IMR-90 (cell line): ENCODE data around the gene GRIN2A. TPM values are rescaled to one million over a fixed set of nuclear protein-coding genes. Genes with fewer than 3 reads are reported as not detected.

Source experiments
- ATAC-seq: fragments of 200-7000 bp; cut with Tn5 transposase; 2 replicates; pipeline ENCODE4 v1.9.1; 2020; ENCODE audit warnings: low read depth, mild to moderate bottlenecking, moderate library complexity
- BruUV-seq: library from RNA; stranded (reverse); fragments of 400-500 nt; replicated peaks from 2 replicates; lab custom pipeline; 2021; lab: Mats Ljungman, UMichigan
- CTCF ChIA-PET: fragments of 300-600 bp; formaldehyde crosslinking; extraction: SDS; loops from one replicate; lab custom pipeline; 2021; ENCODE audit warnings: antibody characterized with exemption; lab: Yijun Ruan, JAX
- POLR2A ChIA-PET: fragments of 300-600 bp; sonication (Branson Sonifier 250); formaldehyde crosslinking; loops from one replicate; lab custom pipeline; 2022; ENCODE audit warnings: antibody characterized with exemption; ENCODE audit not compliant: unreplicated experiment; lab: Charles Lee
- DNase-seq: peaks from one replicate; pipeline ENCODE4 v3.0.0; 2013
- H2AFZ ChIP-seq: replicated peaks from 2 replicates; pipeline ENCODE3; 2013; ENCODE audit warnings: low read length, mild to moderate bottlenecking; ENCODE audit not compliant: poor library complexity
- H2AK5ac ChIP-seq: 2 replicates; pipeline ENCODE4 v1.6.1; 2013; ENCODE audit warnings: low read depth, low read length, inconsistent platforms
- H2AK9ac ChIP-seq: replicated peaks from 2 replicates; pipeline ENCODE3; 2013; ENCODE audit warnings: mild to moderate bottlenecking, low read depth, low read length, moderate library complexity; ENCODE audit not compliant: poor library complexity
- H2BK120ac ChIP-seq: 2 replicates; pipeline ENCODE4 v1.6.1; 2013; ENCODE audit warnings: low read depth, low read length, inconsistent platforms
- H2BK15ac ChIP-seq: 3 replicates; pipeline ENCODE4 v1.6.1; 2013; ENCODE audit warnings: low read depth, low read length, inconsistent platforms
- H2BK20ac ChIP-seq: 2 replicates; pipeline ENCODE4 v1.6.1; 2013; ENCODE audit warnings: low read depth, mild to moderate bottlenecking, inconsistent platforms, low read length, moderate library complexity
- H2BK5ac ChIP-seq: 2 replicates; pipeline ENCODE4 v1.6.1; 2013; ENCODE audit warnings: mild to moderate bottlenecking, low read depth, low read length, inconsistent platforms; ENCODE audit not compliant: poor library complexity, severe bottlenecking
- H3K14ac ChIP-seq: replicated peaks from 2 replicates; pipeline ENCODE4 v1.6.1; 2013; ENCODE audit warnings: low read depth, low read length, inconsistent platforms
- H3K18ac ChIP-seq: 2 replicates; pipeline ENCODE4 v1.6.1; 2013; ENCODE audit warnings: low read depth, low read length, control low read depth
- H3K23ac ChIP-seq: 2 replicates; pipeline ENCODE4 v1.6.1; 2013; ENCODE audit warnings: low read depth, low read length, inconsistent platforms
- H3K27ac ChIP-seq: 2 replicates; pipeline ENCODE4 v1.5.1; 2013; ENCODE audit warnings: mild to moderate bottlenecking, control low read depth, low read length; ENCODE audit not compliant: insufficient read depth
- H3K27me3 ChIP-seq: 2 replicates; pipeline ENCODE4 v1.6.1; 2013; ENCODE audit warnings: low read length; ENCODE audit not compliant: control insufficient read depth, insufficient read depth
- H3K36me3 ChIP-seq: 2 replicates; pipeline ENCODE4 v1.6.1; 2013; ENCODE audit warnings: low read length, mixed read lengths; ENCODE audit not compliant: control insufficient read depth, insufficient read depth
- H3K4ac ChIP-seq: 2 replicates; pipeline ENCODE4 v1.6.1; 2013; ENCODE audit warnings: low read depth, low read length, inconsistent platforms
- H3K4me1 ChIP-seq: 2 replicates; pipeline ENCODE4 v1.6.1; 2013; ENCODE audit warnings: low read length, mixed read lengths; ENCODE audit not compliant: control insufficient read depth, insufficient read depth
- H3K4me2 ChIP-seq: 2 replicates; pipeline ENCODE4 v1.6.1; 2013; ENCODE audit warnings: low read depth, mild to moderate bottlenecking, control low read depth, low read length, moderate library complexity
- H3K4me3 ChIP-seq: 2 replicates; pipeline ENCODE4 v1.5.1; 2013; ENCODE audit warnings: low read depth, mild to moderate bottlenecking, control low read depth, low read length, moderate library complexity; ENCODE audit not compliant: insufficient read depth
- H3K56ac ChIP-seq: 2 replicates; pipeline ENCODE4 v1.6.1; 2013; ENCODE audit warnings: low read length, inconsistent platforms; ENCODE audit not compliant: insufficient read depth; ENCODE audit errors: extremely low read depth
- H3K79me1 ChIP-seq, 2 experiments: 2 replicates each; pipeline ENCODE4 v1.6.1; 2013; ENCODE audit warnings: low read length in 2 of 2, inconsistent platforms in 1 of 2, low read depth in 1 of 2
- H3K9ac ChIP-seq: 2 replicates; pipeline ENCODE4 v1.6.1; 2013; ENCODE audit warnings: low read depth, low read length, control low read depth
- H3K9me1 ChIP-seq: 2 replicates; pipeline ENCODE4 v1.6.1; 2013; ENCODE audit warnings: low read length, inconsistent platforms; ENCODE audit not compliant: insufficient read depth
- H3K9me3 ChIP-seq: 2 replicates; pipeline ENCODE4 v1.6.1; 2013; ENCODE audit warnings: low read length; ENCODE audit not compliant: control insufficient read depth, insufficient read depth
- H4K20me1 ChIP-seq: 2 replicates; pipeline ENCODE4 v1.6.1; 2013; ENCODE audit warnings: low read length, inconsistent platforms; ENCODE audit not compliant: insufficient read depth
- H4K5ac ChIP-seq: 2 replicates; pipeline ENCODE4 v1.6.1; 2013; ENCODE audit warnings: mild to moderate bottlenecking, low read depth, low read length, control low read depth
- H4K8ac ChIP-seq, 2 experiments: 2 replicates each; pipeline ENCODE4 v1.6.1; 2013; ENCODE audit warnings: low read depth in 2 of 2, low read length in 2 of 2, control low read depth in 1 of 2, inconsistent platforms in 1 of 2
- H4K91ac ChIP-seq: 2 replicates; pipeline ENCODE4 v1.6.1; 2013; ENCODE audit warnings: low read depth, low read length, inconsistent platforms; ENCODE audit not compliant: insufficient read depth
- BHLHE40 ChIP-seq: fragments of 150-350 bp; IDR thresholded peaks from 2 replicates; pipeline ENCODE4 v1.6.1; 2016; ENCODE audit warnings: mild to moderate bottlenecking, low read depth, low read length
- MAZ ChIP-seq: IDR thresholded peaks from 2 replicates; pipeline ENCODE4 v1.6.1; 2012; ENCODE audit warnings: low read depth, mild to moderate bottlenecking, low read length, improper control_type of control experiment, moderate library complexity, borderline replicate concordance
- POLR2A ChIP-seq: IDR thresholded peaks from 2 replicates; pipeline ENCODE4 v1.6.1; 2012; ENCODE audit warnings: mild to moderate bottlenecking, low read depth, low read length
- RCOR1 ChIP-seq: IDR thresholded peaks from 2 replicates; pipeline ENCODE4 v1.6.1; 2012; ENCODE audit warnings: mild to moderate bottlenecking, low read length, improper control_type of control experiment; ENCODE audit not compliant: insufficient replicate concordance
- SMC3 ChIP-seq: fragments of 150-350 bp; IDR thresholded peaks from 2 replicates; pipeline ENCODE4 v1.6.1; 2016; ENCODE audit warnings: low read depth, mild to moderate bottlenecking, antibody characterized with exemption, low read length, moderate library complexity
- WGBS, 2 experiments: methylation state at CpG; one replicate each; pipeline versions ENCODE4 v1.1.5 to v1.1.7; 2013; ENCODE audit warnings: missing lambda C conversion rate in 2 of 2; ENCODE audit not compliant: insufficient read length in 1 of 2; ENCODE audit errors: extremely low coverage in 2 of 2; 5-methylcytosine and 5-hydroxymethylcytosine counted together
- dilution Hi-C: fragments of 300-500 bp; cut with HindIII; formaldehyde crosslinking; loops from one replicate; pipeline ENCODE4 v1.14.3; 2018; ENCODE audit warnings: low sequenced_read_pairs; ENCODE audit not compliant: unreplicated experiment
- in situ Hi-C: fragments of 300-500 bp; cut with MboI; formaldehyde crosslinking; loops from 3 replicates; pipeline ENCODE4 v1.14.3; 2019; ENCODE audit warnings: low sequenced_read_pairs, inconsistent platforms, mixed read lengths
- intact Hi-C: fragments of 100-400 bp; cut with micrococcal nuclease; formaldehyde crosslinking; loops from 2 replicates; pipeline ENCODE4 v1.10.0; 2022
- polyA plus RNA-seq, 3 experiments: library from polyadenylated mRNA; depleted of rRNA; stranded (reverse); fragments of >200 nt; gene quantifications; 2 replicates each; pipeline ENCODE4 v1.2.3, GENCODE V29; 2012; ENCODE audit warnings: low replicate concordance in 1 of 3
- total RNA-seq: library from RNA; depleted of rRNA; stranded (reverse); fragments of >200 nt; gene quantifications from 2 replicates; pipeline ENCODE4 v1.2.3, GENCODE V29; 2012
- TF ChIP-seq, protein P1 (sequence below): fragments of 150-350 bp; IDR thresholded peaks from 2 replicates; pipeline ENCODE4 v1.6.1; 2016; ENCODE audit warnings: low read depth, mild to moderate bottlenecking, low read length, moderate library complexity, borderline replicate concordance

Gene GRIN2A
- total and polyA plus RNA-seq, 2 of the 4 experiments (the other 2 are of a cell fraction): under 0.01 TPM; not detected in 1

- no peak overlapping the region for H3K27ac ChIP-seq
- no peak overlapping the region for H3K56ac ChIP-seq
- intact Hi-C loops: no loop called here
- no peak overlapping the region for H3K4ac ChIP-seq
- H2AK9ac ChIP-seq: no peak overlapping the region
- no TSS peak for BruUV-seq
- no peaks in the 10 kb centered on the region for H3K9me1 ChIP-seq
- no CpG with 5 or more reads among the region's 3 CpGs for WGBS, 2 experiments
- peaks cover 22% of the 10 kb centered on the region for H3K9me3 ChIP-seq
- H2AFZ ChIP-seq: no peak overlapping the region
- no peak overlapping the region for H4K8ac ChIP-seq
- no peak overlapping the region for H2BK120ac ChIP-seq
- H3K4me3 ChIP-seq: no peak overlapping the region
- no peak overlapping the region for H4K91ac ChIP-seq
- no peaks in the 10 kb centered on the region for H3K27me3 ChIP-seq
- no peak overlapping the region for H2BK5ac ChIP-seq
- H3K4me1 ChIP-seq: no peaks in the 10 kb centered on the region
- dilution Hi-C loops: no loop called here
- H4K5ac ChIP-seq: no peak overlapping the region
- DNase-seq: no peak
- TF ChIP-seq SMC3 (no peak), BHLHE40 (no peak), RCOR1 (no peak), MAZ (no peak), POLR2A (no peak)
- TF ChIP-seq, protein P1, sequence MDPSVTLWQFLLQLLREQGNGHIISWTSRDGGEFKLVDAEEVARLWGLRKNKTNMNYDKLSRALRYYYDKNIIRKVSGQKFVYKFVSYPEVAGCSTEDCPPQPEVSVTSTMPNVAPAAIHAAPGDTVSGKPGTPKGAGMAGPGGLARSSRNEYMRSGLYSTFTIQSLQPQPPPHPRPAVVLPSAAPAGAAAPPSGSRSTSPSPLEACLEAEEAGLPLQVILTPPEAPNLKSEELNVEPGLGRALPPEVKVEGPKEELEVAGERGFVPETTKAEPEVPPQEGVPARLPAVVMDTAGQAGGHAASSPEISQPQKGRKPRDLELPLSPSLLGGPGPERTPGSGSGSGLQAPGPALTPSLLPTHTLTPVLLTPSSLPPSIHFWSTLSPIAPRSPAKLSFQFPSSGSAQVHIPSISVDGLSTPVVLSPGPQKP: no peak
- no peaks in the 10 kb centered on the region for H4K20me1 ChIP-seq
- ATAC-seq: no peak
- H3K14ac ChIP-seq: no peak overlapping the region
- no peak overlapping the region for H3K18ac ChIP-seq
- H3K23ac ChIP-seq: no peak overlapping the region
- no peaks in the 10 kb centered on the region for H3K36me3 ChIP-seq
- ChIA-PET POLR2A (no interaction called here), CTCF (no interaction called here)
- no peak overlapping the region for H2BK20ac ChIP-seq
- in situ Hi-C loops: no loop called here
- H3K79me1 ChIP-seq: no peaks in the 10 kb centered on the region
- no peak overlapping the region for H2AK5ac ChIP-seq
- H2BK15ac ChIP-seq: no peak overlapping the region
- no peak overlapping the region for H3K4me2 ChIP-seq
- no peak overlapping the region for H3K9ac ChIP-seq
Measured at GRCh38 chr16:10020866-10021265, 161.4 kb downstream of the GRIN2A start.
